ENCODE measurements around the gene PPM1H. TPM values are rescaled to one million over a fixed set of nuclear protein-coding genes. Genes with fewer than 3 reads are reported as not detected.
A peak's percentile ranks its signal among the peaks of the same experiment; 100 is the strongest.

The PPM1H gene
- total RNA-seq, 1 donor from 2014 or later: 31.0 TPM

- Mint-ChIP-seq H3K27ac (no peak overlapping the region), H3K4me1 (ENCODE audit: unreplicated experiment) (no peaks in the 10 kb centered on the region), H3K27me3 (no peaks in the 10 kb centered on the region), H3K36me3 (peaks cover 3% of the 10 kb centered on the region), H3K9me3 (peaks cover 3% of the 10 kb centered on the region), H3K4me3 (no peak overlapping the region)
- TF ChIP-seq, protein P1, sequence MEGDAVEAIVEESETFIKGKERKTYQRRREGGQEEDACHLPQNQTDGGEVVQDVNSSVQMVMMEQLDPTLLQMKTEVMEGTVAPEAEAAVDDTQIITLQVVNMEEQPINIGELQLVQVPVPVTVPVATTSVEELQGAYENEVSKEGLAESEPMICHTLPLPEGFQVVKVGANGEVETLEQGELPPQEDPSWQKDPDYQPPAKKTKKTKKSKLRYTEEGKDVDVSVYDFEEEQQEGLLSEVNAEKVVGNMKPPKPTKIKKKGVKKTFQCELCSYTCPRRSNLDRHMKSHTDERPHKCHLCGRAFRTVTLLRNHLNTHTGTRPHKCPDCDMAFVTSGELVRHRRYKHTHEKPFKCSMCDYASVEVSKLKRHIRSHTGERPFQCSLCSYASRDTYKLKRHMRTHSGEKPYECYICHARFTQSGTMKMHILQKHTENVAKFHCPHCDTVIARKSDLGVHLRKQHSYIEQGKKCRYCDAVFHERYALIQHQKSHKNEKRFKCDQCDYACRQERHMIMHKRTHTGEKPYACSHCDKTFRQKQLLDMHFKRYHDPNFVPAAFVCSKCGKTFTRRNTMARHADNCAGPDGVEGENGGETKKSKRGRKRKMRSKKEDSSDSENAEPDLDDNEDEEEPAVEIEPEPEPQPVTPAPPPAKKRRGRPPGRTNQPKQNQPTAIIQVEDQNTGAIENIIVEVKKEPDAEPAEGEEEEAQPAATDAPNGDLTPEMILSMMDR (conservative IDR thresholded peaks at IDR 0.05): no peak
- DNase-seq (ENCODE audit: extremely low spot score, unreplicated experiment): no peak
Observed at GRCh38 chr12:62748941-62749468, 185.9 kb downstream of the PPM1H start.

DNA sequence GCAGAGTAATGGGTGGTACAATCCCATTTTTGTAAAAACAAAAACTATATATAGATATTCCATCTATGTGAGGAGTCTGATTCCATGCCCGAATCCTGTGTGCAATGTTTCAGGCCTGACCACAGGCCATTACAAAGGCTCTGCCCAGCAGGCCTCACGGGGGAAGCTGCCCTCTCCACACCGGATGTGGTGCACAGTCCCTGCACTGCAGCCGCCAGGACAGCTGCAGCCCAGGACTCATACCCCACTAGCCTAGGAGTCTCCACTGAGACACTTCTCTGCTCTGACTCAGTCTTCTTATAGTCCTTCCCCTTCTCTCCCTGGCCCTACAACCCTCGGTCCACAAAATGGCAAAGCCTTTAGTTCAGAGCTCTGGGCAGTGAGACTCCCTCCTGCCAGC, 190.4 kb downstream of the PPM1H start:
- peak overlapping the region; percentile 26 for H3K27ac Mint-ChIP-seq
- no peaks in the 10 kb centered on the region for H3K9me3 Mint-ChIP-seq
- TF ChIP-seq, protein P1 (conservative IDR thresholded peaks at IDR 0.05): no peak
- H3K4me1 Mint-ChIP-seq (ENCODE audit: unreplicated experiment): peaks cover 31% of the 10 kb centered on the region
- H3K36me3 Mint-ChIP-seq: peaks cover 3% of the 10 kb centered on the region
- no peaks in the 10 kb centered on the region for H3K27me3 Mint-ChIP-seq
- H3K4me3 Mint-ChIP-seq: no peak overlapping the region
- DNase-seq (ENCODE audit: extremely low spot score, unreplicated experiment): no peak

GRCh38 chr12:62739266-62740015, 195.5 kb downstream of the PPM1H start:
- H3K27ac Mint-ChIP-seq: peak overlapping the region; percentile 69
- no peak overlapping the region for H3K4me3 Mint-ChIP-seq
- H3K4me1 Mint-ChIP-seq (ENCODE audit: unreplicated experiment): peaks cover 52% of the 10 kb centered on the region
- H3K27me3 Mint-ChIP-seq: no peaks in the 10 kb centered on the region
- H3K36me3 Mint-ChIP-seq: peaks cover 21% of the 10 kb centered on the region
- no peak for DNase-seq (ENCODE audit: extremely low spot score, unreplicated experiment)
- no peaks in the 10 kb centered on the region for H3K9me3 Mint-ChIP-seq
- TF ChIP-seq, protein P1 (conservative IDR thresholded peaks at IDR 0.05): no peak

DNA sequence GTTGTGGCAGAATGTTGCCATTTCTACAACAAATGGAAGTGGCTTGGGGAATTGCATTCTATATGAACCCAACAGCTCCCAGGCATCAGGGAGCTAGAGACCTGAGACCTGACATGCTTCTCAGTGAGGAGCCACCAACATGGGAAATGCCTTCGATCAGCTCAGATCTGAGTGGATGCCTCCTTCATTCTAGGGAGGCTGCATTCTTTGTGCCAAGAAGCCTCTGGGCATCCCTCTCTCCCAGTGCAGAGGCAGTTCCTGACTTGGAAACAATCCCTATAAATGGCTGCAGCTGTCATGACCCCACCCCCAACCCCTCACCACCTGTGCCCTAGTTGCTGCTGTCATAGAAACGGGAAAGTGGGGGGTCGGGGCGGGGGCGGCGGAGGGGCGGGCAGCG, 196.3 kb downstream of the PPM1H start:
- Mint-ChIP-seq H3K36me3 (peaks cover 24% of the 10 kb centered on the region), H3K27me3 (no peaks in the 10 kb centered on the region), H3K9me3 (no peaks in the 10 kb centered on the region), H3K4me3 (no peak overlapping the region), H3K27ac (no peak overlapping the region), H3K4me1 (ENCODE audit: unreplicated experiment) (peaks cover 52% of the 10 kb centered on the region)
- TF ChIP-seq, protein P1 (conservative IDR thresholded peaks at IDR 0.05): no peak
- DNase-seq (ENCODE audit: extremely low spot score, unreplicated experiment): no peak

DNA sequence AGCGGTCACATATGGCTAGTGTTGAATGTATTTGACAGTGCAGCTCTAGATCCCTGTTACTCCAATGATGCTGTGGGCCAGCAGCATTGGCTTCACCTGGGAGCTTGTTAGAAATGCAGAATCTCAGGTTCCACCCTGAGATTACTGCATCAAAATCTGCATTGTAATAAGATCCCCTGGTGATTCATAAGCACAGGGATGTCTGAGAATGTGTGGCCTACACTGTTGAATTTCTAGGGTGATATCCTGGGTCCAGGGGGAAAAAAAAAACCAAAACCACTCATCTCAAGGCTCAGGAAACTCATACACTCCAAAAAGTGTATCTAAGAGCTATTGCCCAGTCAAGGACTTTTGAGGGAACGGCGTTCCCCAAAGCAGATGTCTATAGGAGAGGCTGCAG, 196.8 kb downstream of the PPM1H start:
- peaks cover 24% of the 10 kb centered on the region for H3K36me3 Mint-ChIP-seq
- H3K9me3 Mint-ChIP-seq: no peaks in the 10 kb centered on the region
- TF ChIP-seq, protein P1 (conservative IDR thresholded peaks at IDR 0.05): no peak
- H3K27ac Mint-ChIP-seq: no peak overlapping the region
- H3K27me3 Mint-ChIP-seq: no peaks in the 10 kb centered on the region
- H3K4me1 Mint-ChIP-seq (ENCODE audit: unreplicated experiment): peaks cover 53% of the 10 kb centered on the region
- H3K4me3 Mint-ChIP-seq: no peak overlapping the region
- no peak for DNase-seq (ENCODE audit: extremely low spot score, unreplicated experiment)
